K562 (cell line): Measurements from ENCODE around the gene PLPP6. TPM values are rescaled to one million over a fixed set of nuclear protein-coding genes. Genes with fewer than 3 reads are reported as not detected.

ENCODE experiments used
- BCL6 ChIP-seq: fragments of 250-450 bp; sonication (Bioruptor Pico); IDR thresholded peaks from 2 replicates; pipeline ENCODE4 v1.4.0; 2020
- CEBPB ChIP-seq: fragments of 450-650 bp; IDR thresholded peaks from 2 replicates; pipeline ENCODE4 v1.6.1; 2016; ENCODE audit warnings: missing genetic modification characterization, missing compliant biosample characterization
- ETS2 ChIP-seq: IDR thresholded peaks from 2 replicates; pipeline ENCODE4 v1.6.1; 2016; ENCODE audit warnings: borderline replicate concordance, missing genetic modification characterization, mild to moderate bottlenecking, moderate library complexity, missing compliant biosample characterization; ENCODE audit not compliant: poor library complexity, severe bottlenecking
- HIVEP1 ChIP-seq: fragments of 250-450 bp; sonication (Bioruptor Pico); IDR thresholded peaks from 2 replicates; pipeline ENCODE4 v1.4.0; 2020; ENCODE audit warnings: mild to moderate bottlenecking
- KDM5B ChIP-seq: fragments of 200-600 bp; sonication (generic); IDR thresholded peaks from 2 replicates; pipeline ENCODE4 v1.6.1; 2012; ENCODE audit warnings: low read depth, mild to moderate bottlenecking, moderate library complexity, low read length, control low read depth, inconsistent platforms; ENCODE audit not compliant: insufficient replicate concordance
- MECOM ChIP-seq: fragments of 250-450 bp; sonication (Bioruptor Pico); IDR thresholded peaks from 2 replicates; pipeline ENCODE4 v1.8.0; 2022; ENCODE audit warnings: inconsistent platforms
- RCOR1 ChIP-seq, 2 experiments: IDR thresholded peaks; 2 replicates each; pipeline ENCODE4 v1.6.1; 2012; ENCODE audit warnings: low read depth in 2 of 2, low read length in 2 of 2, borderline replicate concordance in 1 of 2, improper control_type of control experiment in 1 of 2
- SRSF7 ChIP-seq: fragments of 200-400 bp; formaldehyde crosslinking; optimal IDR thresholded peaks from 2 replicates; pipeline ENCODE3; 2017; ENCODE audit warnings: mild to moderate bottlenecking, low read depth, low read length
- TBP ChIP-seq: optimal IDR thresholded peaks from 2 replicates; pipeline ENCODE3; 2011; ENCODE audit warnings: low read depth, low read length, improper control_type of control experiment
- TEAD1 ChIP-seq, 2 experiments: fragments of 450-650 bp in 1 of 2; sonication (generic) in 1 of 2; formaldehyde crosslinking; IDR thresholded peaks; 2 replicates each; pipeline versions ENCODE4 v1.4.0 to v1.8.0; 2020 to 2022; ENCODE audit warnings: mild to moderate bottlenecking in 2 of 2, missing genetic modification reagents in 1 of 2
- ZNF717 ChIP-seq: fragments of 250-450 bp; sonication (Bioruptor Pico); IDR thresholded peaks from 2 replicates; pipeline ENCODE4 v1.5.0; 2021
- polyA plus RNA-seq, 8 experiments: library from polyadenylated mRNA; depleted of rRNA in 4 of 8; stranded (reverse) in 5 of 8; unstranded in 3 of 8; fragments of >200 nt; fragmentation: Nextera tagmentation in 2 of 8; fragmentation: Illumina TruSeq in 1 of 8; extraction: Ambion mirVana in 2 of 8; extraction: Trizol in 1 of 8; gene quantifications; 2 replicates each; pipeline versions ENCODE4 v1.2.1 to v1.2.3, GENCODE V29; 2011 to 2014; ENCODE audit warnings: inconsistent platforms in 1 of 8, missing spikeins in 1 of 8
- total RNA-seq, 7 experiments: library from RNA; depleted of rRNA in 6 of 7; stranded (reverse); fragments of >200 nt in 6 of 7; fragmentation: Illumina TruSeq in 2 of 7; extraction: Trizol in 2 of 7; gene quantifications; 2 replicates each; pipeline versions ENCODE4 v1.2.1 to v1.2.3, GENCODE V29; 2011 to 2021; ENCODE audit warnings: low replicate concordance in 1 of 7
- TF ChIP-seq, protein P1 (sequence below): fragments of 250-450 bp; sonication (Bioruptor Pico); IDR thresholded peaks from 2 replicates; pipeline ENCODE4 v1.8.0; 2022; ENCODE audit warnings: inconsistent platforms, mild to moderate bottlenecking, moderate library complexity, borderline replicate concordance
- TF ChIP-seq, protein P2 (sequence below): fragments of 450-650 bp; conservative IDR thresholded peaks from 2 replicates; pipeline ENCODE4 v1.6.1; 2016; ENCODE audit warnings: missing genetic modification characterization, low read depth, mild to moderate bottlenecking, control low read depth, missing compliant biosample characterization
- TF ChIP-seq, protein P3 (sequence below): fragments of 450-650 bp; formaldehyde crosslinking; IDR thresholded peaks from 2 replicates; pipeline ENCODE4 v1.4.0; 2020; ENCODE audit warnings: mild to moderate bottlenecking, moderate library complexity

Gene PLPP6
- total and polyA plus RNA-seq, 9 of the 15 experiments (the other 6 are each of a cell fraction or from before 2014, with no cell fraction given): 1.9 to 8.9 (median 5.6) TPM

DNA sequence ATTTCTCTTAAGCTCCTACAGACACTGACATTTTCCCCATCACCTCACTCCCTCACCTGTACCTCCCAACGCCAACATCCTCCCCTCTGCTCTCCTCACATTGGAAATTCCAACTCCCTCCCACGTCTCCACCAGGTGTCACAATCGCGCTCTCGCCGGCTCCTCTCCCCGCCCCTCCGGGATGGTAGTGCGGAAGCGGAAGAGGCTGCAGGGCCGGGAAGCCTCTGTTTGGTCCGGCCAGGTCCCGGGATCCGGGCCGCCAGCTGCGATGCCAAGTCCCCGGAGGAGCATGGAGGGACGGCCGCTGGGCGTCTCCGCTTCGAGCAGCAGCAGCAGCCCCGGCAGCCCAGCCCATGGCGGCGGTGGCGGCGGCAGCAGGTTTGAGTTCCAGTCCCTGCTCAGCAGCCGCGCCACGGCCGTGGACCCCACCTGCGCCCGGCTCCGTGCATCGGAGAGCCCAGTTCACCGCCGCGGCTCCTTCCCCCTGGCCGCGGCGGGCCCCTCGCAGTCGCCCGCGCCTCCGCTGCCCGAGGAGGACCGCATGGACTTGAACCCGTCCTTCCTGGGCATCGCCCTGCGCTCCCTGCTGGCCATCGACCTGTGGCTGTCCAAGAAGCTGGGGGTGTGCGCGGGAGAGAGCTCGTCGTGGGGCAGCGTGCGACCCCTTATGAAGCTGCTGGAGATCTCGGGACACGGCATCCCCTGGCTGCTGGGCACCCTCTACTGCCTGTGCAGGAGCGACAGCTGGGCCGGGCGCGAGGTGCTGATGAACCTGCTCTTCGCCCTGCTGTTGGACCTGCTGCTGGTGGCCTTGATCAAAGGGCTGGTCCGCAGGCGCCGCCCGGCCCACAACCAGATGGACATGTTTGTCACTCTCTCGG, at the start of gene PLPP6 (continued):
- TF ChIP-seq, protein P1, sequence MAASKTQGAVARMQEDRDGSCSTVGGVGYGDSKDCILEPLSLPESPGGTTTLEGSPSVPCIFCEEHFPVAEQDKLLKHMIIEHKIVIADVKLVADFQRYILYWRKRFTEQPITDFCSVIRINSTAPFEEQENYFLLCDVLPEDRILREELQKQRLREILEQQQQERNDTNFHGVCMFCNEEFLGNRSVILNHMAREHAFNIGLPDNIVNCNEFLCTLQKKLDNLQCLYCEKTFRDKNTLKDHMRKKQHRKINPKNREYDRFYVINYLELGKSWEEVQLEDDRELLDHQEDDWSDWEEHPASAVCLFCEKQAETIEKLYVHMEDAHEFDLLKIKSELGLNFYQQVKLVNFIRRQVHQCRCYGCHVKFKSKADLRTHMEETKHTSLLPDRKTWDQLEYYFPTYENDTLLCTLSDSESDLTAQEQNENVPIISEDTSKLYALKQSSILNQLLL (CRISPR knock-in tag): no peak
- TF ChIP-seq SRSF7: no peak
- TF ChIP-seq BCL6 (CRISPR knock-in tag): no peak
- TF ChIP-seq MECOM (CRISPR knock-in tag): no peak
- no peak for TF ChIP-seq ETS2
- TF ChIP-seq HIVEP1 (CRISPR knock-in tag): no peak
- no peak for TF ChIP-seq ZNF717 (CRISPR knock-in tag)
- TF ChIP-seq, protein P2, sequence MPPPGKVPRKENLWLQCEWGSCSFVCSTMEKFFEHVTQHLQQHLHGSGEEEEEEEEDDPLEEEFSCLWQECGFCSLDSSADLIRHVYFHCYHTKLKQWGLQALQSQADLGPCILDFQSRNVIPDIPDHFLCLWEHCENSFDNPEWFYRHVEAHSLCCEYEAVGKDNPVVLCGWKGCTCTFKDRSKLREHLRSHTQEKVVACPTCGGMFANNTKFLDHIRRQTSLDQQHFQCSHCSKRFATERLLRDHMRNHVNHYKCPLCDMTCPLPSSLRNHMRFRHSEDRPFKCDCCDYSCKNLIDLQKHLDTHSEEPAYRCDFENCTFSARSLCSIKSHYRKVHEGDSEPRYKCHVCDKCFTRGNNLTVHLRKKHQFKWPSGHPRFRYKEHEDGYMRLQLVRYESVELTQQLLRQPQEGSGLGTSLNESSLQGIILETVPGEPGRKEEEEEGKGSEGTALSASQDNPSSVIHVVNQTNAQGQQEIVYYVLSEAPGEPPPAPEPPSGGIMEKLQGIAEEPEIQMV (tag): 0 out of 2 replicates have a peak, but pooled peaks have one; percentile 31
- peak in 1 of 2 experiments; percentile 69; a peak in 2 of 4 replicates for TF ChIP-seq RCOR1 (IDR thresholded peaks at IDR 0.05; ENCODE audit: borderline replicate concordance in 1 of 2, low read depth in 2 of 2, low read length in 2 of 2)
- TF ChIP-seq, protein P3, sequence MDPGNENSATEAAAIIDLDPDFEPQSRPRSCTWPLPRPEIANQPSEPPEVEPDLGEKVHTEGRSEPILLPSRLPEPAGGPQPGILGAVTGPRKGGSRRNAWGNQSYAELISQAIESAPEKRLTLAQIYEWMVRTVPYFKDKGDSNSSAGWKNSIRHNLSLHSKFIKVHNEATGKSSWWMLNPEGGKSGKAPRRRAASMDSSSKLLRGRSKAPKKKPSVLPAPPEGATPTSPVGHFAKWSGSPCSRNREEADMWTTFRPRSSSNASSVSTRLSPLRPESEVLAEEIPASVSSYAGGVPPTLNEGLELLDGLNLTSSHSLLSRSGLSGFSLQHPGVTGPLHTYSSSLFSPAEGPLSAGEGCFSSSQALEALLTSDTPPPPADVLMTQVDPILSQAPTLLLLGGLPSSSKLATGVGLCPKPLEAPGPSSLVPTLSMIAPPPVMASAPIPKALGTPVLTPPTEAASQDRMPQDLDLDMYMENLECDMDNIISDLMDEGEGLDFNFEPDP (CRISPR knock-in tag): no peak
- no peak for TF ChIP-seq TBP
- TF ChIP-seq KDM5B: peak; percentile 57
- TF ChIP-seq TEAD1 (CRISPR knock-in tag; IDR thresholded peaks at IDR 0.05): peak; percentile 54 to 55; a peak in 1 of 4 replicates
- TF ChIP-seq CEBPB (tag): peak; percentile 85
